Transverse colon (tissue), 4 donors: ENCODE measurements around the gene FANCC.

Experiments
- CTCF ChIP-seq, 5 experiments: fragments of 200-600 bp in 3 of 5; fragments of 450-650 bp in 2 of 5; sonication (generic) in 3 of 5; IDR thresholded peaks; 1 replicate in 2 of 5; 2 replicates in 3 of 5; pipeline ENCODE4 v1.5.1; 2016 to 2017; ENCODE audit warnings: antibody characterized with exemption in 5 of 5, inconsistent platforms in 3 of 5, mild to moderate bottlenecking in 2 of 5, moderate library complexity in 1 of 5
- EP300 ChIP-seq: sonication (generic); formaldehyde crosslinking; IDR thresholded peaks from one replicate; pipeline ENCODE4 v1.6.1; 2017; ENCODE audit warnings: antibody characterized with exemption, low read depth
- POLR2A ChIP-seq: fragments of 450-650 bp; IDR thresholded peaks from one replicate; pipeline ENCODE4 v1.6.1; 2016; ENCODE audit warnings: antibody characterized with exemption, mild to moderate bottlenecking, moderate library complexity
- POLR2AphosphoS5 ChIP-seq, 3 donors: sonication (generic); formaldehyde crosslinking; IDR thresholded peaks; one replicate each; pipeline ENCODE4 v1.6.1; 2016; ENCODE audit warnings: antibody characterized with exemption in 3 of 3

- TF ChIP-seq POLR2A (no peak), EP300 (no peak), CTCF (IDR thresholded peaks at IDR 0.05) (peak; percentile 47 to 65 (median 56)), POLR2AphosphoS5 (IDR thresholded peaks at IDR 0.05) (peak in 1 of 3 donors; percentile 35)
Measured at GRCh38 chr9:95116002-95116807, 201.3 kb downstream of the FANCC start.
